ENCODE data around the gene FMN2.

- TF ChIP-seq TAF1 (IDR thresholded peaks at IDR 0.05; ENCODE audit: borderline replicate concordance, insufficient read depth, low read length), result no peak
- TF ChIP-seq REST (IDR thresholded peaks at IDR 0.05; ENCODE audit: insufficient read depth in 1 of 2, low read depth in 2 of 2, low read length in 2 of 2), result no peak
- TF ChIP-seq POLR2AphosphoS5 (IDR thresholded peaks at IDR 0.05; ENCODE audit: low read depth, low read length), result no peak
- no peak for TF ChIP-seq SIN3A (IDR thresholded peaks at IDR 0.05; ENCODE audit: borderline replicate concordance, insufficient read depth, low read length)
- no peak for TF ChIP-seq FOXP2 (optimal IDR thresholded peaks at IDR 0.05; ENCODE audit: borderline replicate concordance, extremely low read depth, extremely low read length, insufficient read depth)
These were observed 382.5 kb downstream of the FMN2 start for GRCh38 chr1:240474133-240474614.

All from PFSK-1 (cell line).